Subcutaneous preadipocyte (primary cell): ENCODE results near the gene SLC38A7. TPM values are rescaled to one million over a fixed set of nuclear protein-coding genes. Genes with fewer than 3 reads are reported as not detected.

ENCODE experiments used
- total RNA-seq: library from RNA; depleted of rRNA; stranded (reverse); fragments of >200 nt; gene quantifications from 2 replicates; pipeline ENCODE4 v1.2.3, GENCODE V29; 2012

Gene SLC38A7, protein sequence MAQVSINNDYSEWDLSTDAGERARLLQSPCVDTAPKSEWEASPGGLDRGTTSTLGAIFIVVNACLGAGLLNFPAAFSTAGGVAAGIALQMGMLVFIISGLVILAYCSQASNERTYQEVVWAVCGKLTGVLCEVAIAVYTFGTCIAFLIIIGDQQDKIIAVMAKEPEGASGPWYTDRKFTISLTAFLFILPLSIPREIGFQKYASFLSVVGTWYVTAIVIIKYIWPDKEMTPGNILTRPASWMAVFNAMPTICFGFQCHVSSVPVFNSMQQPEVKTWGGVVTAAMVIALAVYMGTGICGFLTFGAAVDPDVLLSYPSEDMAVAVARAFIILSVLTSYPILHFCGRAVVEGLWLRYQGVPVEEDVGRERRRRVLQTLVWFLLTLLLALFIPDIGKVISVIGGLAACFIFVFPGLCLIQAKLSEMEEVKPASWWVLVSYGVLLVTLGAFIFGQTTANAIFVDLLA
- 33.8 and 37.5 TPM in 2 replicates for total RNA-seq

DNA sequence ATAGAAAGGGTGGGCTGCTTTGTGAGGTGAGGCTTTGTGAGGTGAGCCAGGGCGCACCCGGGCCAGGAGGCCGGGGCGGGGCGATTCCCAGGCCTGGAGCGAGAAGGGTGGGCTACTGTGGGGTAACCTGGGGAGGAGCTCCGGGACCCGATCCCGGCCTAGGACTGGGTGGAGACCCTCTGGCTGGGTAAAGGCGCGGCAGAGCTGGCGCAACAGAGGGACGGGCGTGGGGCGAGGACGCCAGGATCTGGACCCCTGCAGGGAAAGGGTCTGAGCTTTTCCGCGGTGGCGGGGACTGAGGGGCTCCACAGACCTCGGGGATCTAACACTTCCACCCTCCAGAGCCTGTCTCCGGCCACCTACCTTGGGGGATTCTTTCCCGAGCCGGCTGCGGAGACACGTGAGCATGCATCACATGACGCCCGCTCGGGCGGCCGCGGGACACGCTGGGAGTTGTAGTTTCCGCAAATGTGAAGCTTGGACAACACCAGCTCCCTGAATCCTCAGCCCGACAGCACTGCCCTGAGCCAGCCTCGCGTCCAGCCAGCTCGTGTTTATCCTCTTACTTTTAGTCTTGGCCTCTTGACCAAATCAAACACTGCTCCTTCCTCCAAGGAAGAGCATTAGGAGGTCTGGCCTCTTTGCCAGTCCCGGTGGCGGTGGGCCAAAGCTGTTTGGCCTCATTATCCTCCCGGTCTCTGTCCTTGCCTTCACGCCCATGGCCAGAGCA is at the start of gene SLC38A7:
Gene SLC38A7, minus strand, starts transcription at position 417 of the 730 bp plus-strand sequence. CDS start 4,644 bp downstream, outside the sequence.

DNA sequence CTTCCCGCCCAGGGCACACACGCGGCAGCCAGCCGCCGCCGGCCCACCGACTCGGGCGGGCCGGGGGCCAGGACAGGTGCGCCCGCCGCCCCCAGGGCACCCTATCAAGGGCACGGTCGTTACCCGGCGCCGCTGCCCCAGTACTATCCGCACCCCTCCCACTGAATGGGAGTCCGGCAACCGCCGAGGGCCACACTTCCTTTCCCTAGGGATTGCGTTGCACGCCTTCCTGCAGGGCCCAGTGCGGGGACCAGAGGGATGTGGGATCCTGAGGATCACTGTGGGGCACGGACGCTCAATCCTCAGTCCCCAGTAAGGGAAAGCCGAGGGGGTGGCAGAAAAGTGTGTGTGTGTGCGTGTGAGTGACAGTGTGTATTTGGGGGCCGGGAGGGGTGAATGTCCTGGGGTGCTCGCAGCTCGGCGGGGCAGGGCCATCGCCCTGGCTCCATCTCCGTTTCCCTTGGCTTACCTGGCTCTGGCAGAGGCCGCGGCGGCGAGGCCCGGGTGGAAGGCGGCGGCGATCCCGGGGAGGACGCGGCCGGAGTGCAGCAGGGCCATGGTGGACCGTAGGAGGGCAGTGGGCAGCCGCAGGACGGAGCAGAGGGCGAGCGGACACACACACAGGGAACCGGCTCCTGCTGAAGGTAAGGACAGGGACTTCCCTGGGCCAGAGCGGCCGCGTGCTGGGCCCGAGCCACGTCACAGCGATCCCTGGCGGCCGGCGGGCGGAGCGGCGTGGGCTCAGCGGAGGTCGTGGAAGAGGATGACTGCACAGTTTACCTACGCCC is 49.3 kb upstream of the SLC38A7 start, which contains the start of gene GOT2:
Gene GOT2, minus strand, starts transcription at position 646 of the 788 bp plus-strand sequence. Its CDS starts 88 bp downstream, at position 558.

DNA sequence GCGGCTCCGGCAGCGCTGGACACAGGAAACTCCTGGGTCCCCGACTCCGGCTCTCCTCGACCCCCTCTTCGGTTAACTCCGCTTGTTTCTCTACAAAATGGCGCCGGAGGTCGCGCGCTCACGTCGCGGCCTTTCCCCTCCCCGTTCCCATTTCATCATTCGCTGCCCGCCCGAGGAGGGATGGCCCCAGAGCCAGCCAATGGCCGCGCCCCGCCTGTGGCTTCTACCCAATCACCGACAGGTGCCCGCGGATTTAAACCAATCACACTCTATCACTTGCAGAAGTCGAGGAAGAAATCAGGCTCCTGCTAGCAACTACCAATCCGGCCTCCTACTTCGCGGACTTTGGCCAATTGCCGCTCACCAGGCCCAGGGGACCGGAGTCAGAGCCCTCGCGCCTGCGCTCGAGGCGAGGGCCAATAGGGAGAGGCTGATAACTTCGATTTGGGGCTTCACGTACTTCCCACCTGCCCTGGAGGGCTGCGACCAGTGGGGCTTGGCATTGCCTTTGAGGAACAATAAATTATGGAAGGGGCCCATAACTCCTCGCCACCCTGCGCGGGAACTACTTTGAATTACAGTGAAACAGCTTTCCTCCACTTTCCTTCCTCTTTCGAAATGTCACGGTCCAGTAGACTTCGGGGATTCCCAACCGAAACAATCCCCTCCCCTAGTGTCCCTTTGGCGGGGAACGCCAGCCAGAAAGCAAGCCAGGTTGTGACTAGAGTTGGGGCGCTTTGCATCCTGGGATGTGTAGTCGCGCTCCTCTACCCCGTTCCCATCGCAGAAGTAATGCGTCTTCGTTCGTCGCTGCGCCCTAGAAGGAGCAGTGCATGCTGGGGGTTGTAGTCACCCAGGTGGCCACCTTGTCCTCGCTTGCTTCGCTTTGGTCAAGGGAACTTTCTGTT is 54.6 kb downstream of the SLC38A7 start, which contains the start of gene CNOT1:
Gene CNOT1, minus strand, starts transcription at position 94 of the 908 bp plus-strand sequence. CDS start 30,489 bp downstream, outside the sequence.

Other genes starting within 250 kb of the SLC38A7 start
- gene NDRG4, start 184.6 kb downstream of the SLC38A7 start, total RNA-seq, result 10.2 and 14.0 TPM in 2 replicates
- gene SETD6, start 169.3 kb downstream of the SLC38A7 start, total RNA-seq, result 10.4 and 10.7 TPM in 2 replicates
- gene CNOT1, start 54.9 kb downstream of the SLC38A7 start, total RNA-seq, result 112 and 160 TPM in 2 replicates
- gene GOT2, start 49.5 kb upstream of the SLC38A7 start, total RNA-seq, result 23.5 and 37.3 TPM in 2 replicates